Spinal cord (tissue), 10 donors: ENCODE data around the gene FOXL3. TPM values are rescaled to one million over a fixed set of nuclear protein-coding genes. Genes with fewer than 3 reads are reported as not detected.
A peak's percentile ranks its signal among the peaks of the same experiment; 100 is the strongest.

Experiments used
- DNase-seq, 6 donors: peaks; one replicate each; pipeline versions ENCODE4 v3.0.0 to v3.0.0-alpha.2; 2013 to 2015; ENCODE audit warnings: low spot score in 6 of 6, low read depth in 4 of 6
- H3K27ac ChIP-seq: one replicate; pipeline ENCODE4 v1.5.1; 2013; ENCODE audit warnings: low read depth, low read length, control low read depth
- H3K27me3 ChIP-seq: one replicate; pipeline ENCODE4 v1.6.1; 2013; ENCODE audit warnings: low read length; ENCODE audit not compliant: control insufficient read depth, insufficient read depth
- H3K36me3 ChIP-seq: one replicate; pipeline ENCODE4 v1.6.1; 2013; ENCODE audit warnings: low read length; ENCODE audit not compliant: control insufficient read depth, insufficient read depth
- H3K4me1 ChIP-seq: one replicate; pipeline ENCODE4 v1.6.1; 2013; ENCODE audit warnings: low read length; ENCODE audit not compliant: control insufficient read depth, insufficient read depth
- H3K4me3 ChIP-seq: one replicate; pipeline ENCODE4 v1.5.1; 2013; ENCODE audit warnings: low read depth, low read length, control low read depth
- H3K9me3 ChIP-seq: one replicate; pipeline ENCODE4 v1.6.1; 2013; ENCODE audit warnings: low read length; ENCODE audit not compliant: control insufficient read depth, insufficient read depth
- WGBS: methylation state at CpG from one replicate; pipeline ENCODE4 v1.1.5; 2013; ENCODE audit warnings: missing lambda C conversion rate; ENCODE audit not compliant: insufficient coverage; 5-methylcytosine and 5-hydroxymethylcytosine counted together
- polyA plus RNA-seq, 2 donors: library from polyadenylated mRNA; unstranded; fragments of 120-200 nt; gene quantifications; one replicate each; pipeline ENCODE4 v1.2.1, GENCODE V29; 2013; ENCODE audit not compliant: insufficient read length in 2 of 2
- total RNA-seq, 2 donors: library from RNA; depleted of rRNA in 1 of 2; stranded (reverse); fragments of 120-200 nt in 1 of 2; fragments of >200 nt in 1 of 2; gene quantifications; one replicate each; pipeline versions ENCODE4 v1.2.3 to v1.2.4, GENCODE V29; 2013 to 2014
- donor health status: healthy.

Gene FOXL3
- total and polyA plus RNA-seq, 4 donors: 0.33 TPM; not detected in 3

GRCh38 chr7:285731-286130 lies 4.2 kb upstream of the FOXL3 start:
- Histone ChIP-seq H3K4me3 (no peak overlapping the region), H3K27me3 (peaks cover 34% of the 10 kb centered on the region), H3K9me3 (no peaks in the 10 kb centered on the region), H3K27ac (no peak overlapping the region), H3K4me1 (peaks cover 18% of the 10 kb centered on the region), H3K36me3 (no peaks in the 10 kb centered on the region)
- DNase-seq: no peak
- 68% methylated on average over 13 of the region's 16 CpGs for WGBS

DNA sequence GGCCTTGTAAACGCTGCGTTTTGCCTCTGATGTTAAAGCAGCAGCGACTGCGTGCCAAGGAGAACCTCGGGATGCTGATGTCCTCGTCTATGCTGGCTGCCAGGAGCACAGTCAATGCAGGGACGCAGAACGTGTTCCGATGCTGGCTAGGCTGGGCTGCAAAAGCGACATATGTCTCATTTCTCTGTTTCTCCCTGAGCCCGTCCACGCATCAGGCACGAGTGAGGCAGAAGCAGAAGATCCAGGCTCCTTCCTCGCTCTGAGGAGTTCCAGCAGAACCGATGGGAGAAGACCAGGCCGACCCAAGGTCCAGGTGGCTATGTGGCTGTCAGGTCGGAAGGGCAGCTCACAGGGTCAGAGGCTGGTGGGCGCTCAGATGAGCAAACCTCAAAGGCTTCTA lies 3.7 kb upstream of the FOXL3 start:
- WGBS: 89% methylated on average over 17 of the region's 18 CpGs
- DNase-seq: no peak
- Histone ChIP-seq H3K4me1 (peaks cover 18% of the 10 kb centered on the region), H3K9me3 (no peaks in the 10 kb centered on the region), H3K27me3 (peaks cover 35% of the 10 kb centered on the region), H3K4me3 (no peak overlapping the region), H3K27ac (no peak overlapping the region), H3K36me3 (no peaks in the 10 kb centered on the region)

GRCh38 chr7:288671-289101 lies 1.3 kb upstream of the FOXL3 start:
- no peak overlapping the region for H3K4me3 ChIP-seq
- H3K36me3 ChIP-seq: no peaks in the 10 kb centered on the region
- H3K9me3 ChIP-seq: no peaks in the 10 kb centered on the region
- 72% methylated on average over 13 of the region's 14 CpGs for WGBS
- no peak for DNase-seq
- H3K27me3 ChIP-seq: peaks cover 57% of the 10 kb centered on the region
- H3K4me1 ChIP-seq: peaks cover 21% of the 10 kb centered on the region
- no peak overlapping the region for H3K27ac ChIP-seq

DNA sequence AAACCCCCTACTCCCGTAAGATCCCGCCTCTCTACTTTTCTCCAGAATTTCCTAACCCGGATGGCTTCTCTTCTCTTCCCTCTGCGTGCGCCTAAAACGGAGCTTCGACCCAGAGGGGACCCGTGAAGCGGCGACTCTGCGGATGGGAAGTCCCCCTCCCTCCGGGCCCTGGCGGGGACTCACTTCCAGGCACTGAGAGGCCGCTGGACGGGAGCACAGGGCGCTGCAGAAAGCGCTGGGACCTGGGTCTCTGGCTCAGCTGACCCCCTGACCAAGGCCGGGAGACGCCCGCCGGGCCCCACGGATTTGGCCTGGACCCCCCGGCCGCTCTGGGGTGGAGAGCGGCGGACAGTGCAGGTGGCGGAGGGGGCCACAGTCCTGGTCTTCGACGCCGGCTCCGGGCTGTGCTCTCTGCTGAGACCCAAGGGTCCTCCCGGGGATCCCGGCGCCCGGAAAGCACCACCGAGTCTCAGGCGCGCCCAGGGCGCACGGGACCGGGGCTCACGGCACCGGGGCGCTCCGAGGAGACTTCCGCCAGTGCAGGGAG lies 688 bp upstream of the FOXL3 start:
- Histone ChIP-seq H3K9me3 (no peaks in the 10 kb centered on the region), H3K36me3 (no peaks in the 10 kb centered on the region), H3K27me3 (peaks cover 62% of the 10 kb centered on the region), H3K4me3 (no peak overlapping the region), H3K4me1 (peaks cover 21% of the 10 kb centered on the region), H3K27ac (no peak overlapping the region)
- 12% methylated on average over 41 of the region's 46 CpGs for WGBS
- no peak for DNase-seq

DNA sequence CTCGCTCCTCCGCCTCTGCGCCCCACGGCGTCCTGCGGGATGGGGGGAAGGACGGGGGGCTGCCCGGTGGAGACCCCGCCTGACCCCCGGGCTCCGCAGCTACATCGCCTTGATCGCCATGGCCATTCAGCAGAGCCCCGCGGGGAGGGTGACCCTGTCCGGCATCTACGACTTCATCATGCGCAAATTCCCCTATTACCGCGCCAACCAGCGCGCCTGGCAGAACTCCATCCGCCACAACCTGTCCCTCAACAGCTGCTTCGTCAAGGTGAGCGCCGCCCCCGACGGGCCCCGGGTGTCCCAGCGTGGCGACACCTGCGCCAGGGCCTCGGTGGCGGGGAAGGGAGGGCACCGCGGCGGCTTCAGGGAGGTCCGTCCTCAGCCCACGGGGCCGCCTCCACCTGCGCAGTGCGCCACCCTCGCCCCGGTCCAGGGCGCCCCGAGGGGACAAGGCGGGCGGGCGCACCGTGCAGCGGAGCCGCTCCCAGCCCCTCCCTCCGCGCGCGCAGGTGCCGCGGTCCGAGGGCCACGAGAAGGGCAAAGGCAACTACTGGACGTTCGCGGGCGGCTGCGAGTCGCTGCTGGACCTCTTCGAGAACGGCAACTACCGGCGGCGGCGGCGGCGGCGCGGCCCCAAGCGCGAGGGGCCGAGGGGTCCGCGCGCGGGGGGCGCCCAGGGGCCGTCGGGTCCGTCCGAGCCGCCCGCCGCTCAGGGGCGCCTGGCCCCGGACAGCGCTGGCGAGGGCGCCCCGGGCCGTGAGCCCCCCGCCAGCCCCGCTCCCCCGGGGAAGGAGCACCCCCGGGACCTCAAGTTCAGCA lies 793 bp downstream of the FOXL3 start:
- Histone ChIP-seq H3K4me3 (no peak overlapping the region), H3K36me3 (no peaks in the 10 kb centered on the region), H3K9me3 (no peaks in the 10 kb centered on the region), H3K4me1 (peaks cover 18% of the 10 kb centered on the region), H3K27ac (no peak overlapping the region), H3K27me3 (peaks cover 57% of the 10 kb centered on the region)
- WGBS: 5% methylated on average over 101 of the region's 102 CpGs
- no peak for DNase-seq

DNA sequence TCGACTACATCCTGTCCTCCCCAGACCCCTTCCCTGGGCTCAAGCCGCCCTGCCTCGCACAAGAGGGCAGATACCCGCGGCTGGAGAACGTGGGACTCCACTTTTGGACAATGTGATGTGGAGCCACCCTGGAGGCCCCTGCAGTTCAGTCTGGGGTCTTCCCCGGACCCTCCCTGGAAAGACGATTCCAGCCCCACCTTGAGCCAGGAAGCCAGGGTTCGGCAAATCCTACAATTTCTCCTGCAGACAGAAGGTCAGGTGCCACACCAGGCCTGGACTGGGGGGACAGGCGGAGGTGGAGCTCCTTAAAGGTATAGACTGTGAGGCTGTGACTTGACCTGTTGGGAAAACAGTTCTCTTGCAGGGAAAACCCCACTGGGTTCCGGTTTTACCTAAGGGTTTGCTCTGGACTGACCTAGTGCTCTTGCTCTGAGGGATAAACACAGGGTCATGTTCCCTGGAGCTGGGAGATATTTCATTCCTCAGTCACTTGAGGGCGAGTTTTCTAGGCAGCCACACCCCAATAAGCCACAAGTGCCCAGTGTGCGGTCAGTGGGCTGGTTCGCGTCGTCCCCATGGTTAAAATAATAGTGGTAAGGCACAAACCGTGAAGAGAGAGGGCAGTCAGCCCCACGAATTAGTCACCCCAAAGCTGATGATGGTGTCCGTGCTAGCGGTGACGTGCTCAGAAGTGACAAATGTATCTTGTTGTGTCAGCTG lies 1.6 kb downstream of the FOXL3 start:
- Histone ChIP-seq H3K9me3 (no peaks in the 10 kb centered on the region), H3K27ac (no peak overlapping the region), H3K27me3 (peaks cover 54% of the 10 kb centered on the region), H3K36me3 (no peaks in the 10 kb centered on the region), H3K4me1 (peaks cover 18% of the 10 kb centered on the region), H3K4me3 (no peak overlapping the region)
- 66% methylated on average over 21 of the region's 21 CpGs for WGBS
- DNase-seq: no peak

DNA sequence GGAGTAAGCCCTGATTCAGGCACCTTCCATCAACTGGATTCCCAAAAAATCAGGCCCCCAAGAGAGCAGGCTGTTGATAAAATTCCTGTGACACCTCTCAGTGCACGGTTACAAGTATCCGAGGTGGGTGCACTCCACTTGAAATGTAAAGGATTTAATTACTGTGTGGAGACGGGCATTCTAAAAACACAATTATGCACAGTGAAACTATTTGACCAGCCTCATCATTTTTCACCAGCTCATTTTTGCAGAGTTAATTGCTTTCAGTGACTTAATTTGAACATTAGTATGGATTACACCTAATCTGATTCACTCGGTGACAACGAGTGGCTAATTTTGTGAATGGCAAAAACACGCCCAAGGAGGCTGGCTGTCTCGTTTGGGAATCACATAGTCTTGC lies 2.3 kb downstream of the FOXL3 start:
- H3K4me1 ChIP-seq: peaks cover 18% of the 10 kb centered on the region
- H3K9me3 ChIP-seq: no peaks in the 10 kb centered on the region
- DNase-seq: peak in 3 of 6 donors; percentile 15 to 87 (median 25)
- H3K27me3 ChIP-seq: peaks cover 54% of the 10 kb centered on the region
- no peak overlapping the region for H3K27ac ChIP-seq
- H3K4me3 ChIP-seq: no peak overlapping the region
- no peaks in the 10 kb centered on the region for H3K36me3 ChIP-seq
- WGBS: 53% methylated on average over 4 of the region's 7 CpGs

DNA sequence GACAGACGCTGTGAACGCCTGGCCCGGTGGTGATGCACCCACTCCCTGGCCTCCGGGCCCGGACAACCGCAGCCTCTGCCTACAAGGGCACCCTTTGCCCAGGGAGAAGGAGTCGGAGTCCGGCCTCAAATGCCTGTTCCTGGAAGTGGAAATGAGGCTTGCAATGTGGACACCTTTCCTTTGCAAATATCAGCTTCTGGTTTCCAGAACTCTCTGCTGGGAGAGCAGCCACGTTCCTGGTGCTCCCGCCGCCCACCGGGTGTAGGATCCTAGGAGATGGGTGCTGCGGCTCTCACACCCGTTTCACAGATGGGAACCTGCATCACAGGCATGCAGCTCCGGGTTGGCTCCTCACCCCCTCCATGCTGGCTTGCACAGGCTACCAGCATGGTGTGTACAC lies 2.9 kb downstream of the FOXL3 start:
- no peak overlapping the region for H3K4me3 ChIP-seq
- H3K27me3 ChIP-seq: peaks cover 54% of the 10 kb centered on the region
- no peaks in the 10 kb centered on the region for H3K36me3 ChIP-seq
- 91% methylated on average over 15 of the region's 15 CpGs for WGBS
- H3K9me3 ChIP-seq: no peaks in the 10 kb centered on the region
- DNase-seq: no peak
- no peak overlapping the region for H3K27ac ChIP-seq
- peaks cover 18% of the 10 kb centered on the region for H3K4me1 ChIP-seq

DNA sequence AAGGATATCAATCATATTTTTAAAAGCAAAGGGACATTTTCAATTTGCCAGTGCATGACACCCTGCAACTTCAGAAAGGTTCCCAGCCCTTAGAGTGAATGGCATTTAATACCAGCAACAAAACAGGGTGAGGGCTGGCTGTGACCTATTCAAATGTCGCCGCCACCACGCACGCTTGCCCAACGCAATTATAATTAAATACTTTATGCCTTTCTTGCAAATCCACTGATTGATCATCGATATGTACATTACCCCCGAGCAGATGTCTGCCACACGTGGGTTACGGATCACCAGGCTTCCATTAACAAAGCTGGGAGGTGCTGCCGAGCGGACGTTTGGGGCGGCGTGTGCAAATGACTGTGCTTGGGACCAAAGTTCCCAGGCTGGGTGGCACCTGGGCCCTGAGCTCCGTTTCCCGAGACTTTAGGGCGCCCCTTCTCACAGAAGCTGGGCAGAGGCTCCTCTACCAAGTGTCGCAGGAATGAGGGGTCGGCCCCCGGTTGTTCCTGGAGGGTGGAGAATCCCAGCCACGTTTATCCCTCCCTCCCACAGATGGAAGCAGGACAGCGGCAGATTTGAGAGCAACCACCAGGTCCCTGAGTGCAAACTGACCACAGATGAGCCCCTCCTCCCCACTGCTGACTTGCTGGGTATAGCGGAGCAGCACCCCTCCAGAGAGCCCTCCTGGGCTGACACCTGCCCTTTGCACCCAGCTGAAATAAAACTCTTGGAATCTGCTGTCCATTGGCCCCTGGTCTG lies 3.9 kb downstream of the FOXL3 start:
- peaks cover 18% of the 10 kb centered on the region for H3K4me1 ChIP-seq
- no peak overlapping the region for H3K4me3 ChIP-seq
- no peak for DNase-seq
- no peaks in the 10 kb centered on the region for H3K36me3 ChIP-seq
- H3K27ac ChIP-seq: no peak overlapping the region
- no peaks in the 10 kb centered on the region for H3K9me3 ChIP-seq
- WGBS: 68% methylated on average over 23 of the region's 23 CpGs
- peaks cover 49% of the 10 kb centered on the region for H3K27me3 ChIP-seq
